ENCODE results near the gene DGCR8. TPM values are rescaled to one million over a fixed set of nuclear protein-coding genes. Genes with fewer than 3 reads are reported as not detected.

The DGCR8 gene
- total RNA-seq, 1 donor: 7.9 TPM

DNA sequence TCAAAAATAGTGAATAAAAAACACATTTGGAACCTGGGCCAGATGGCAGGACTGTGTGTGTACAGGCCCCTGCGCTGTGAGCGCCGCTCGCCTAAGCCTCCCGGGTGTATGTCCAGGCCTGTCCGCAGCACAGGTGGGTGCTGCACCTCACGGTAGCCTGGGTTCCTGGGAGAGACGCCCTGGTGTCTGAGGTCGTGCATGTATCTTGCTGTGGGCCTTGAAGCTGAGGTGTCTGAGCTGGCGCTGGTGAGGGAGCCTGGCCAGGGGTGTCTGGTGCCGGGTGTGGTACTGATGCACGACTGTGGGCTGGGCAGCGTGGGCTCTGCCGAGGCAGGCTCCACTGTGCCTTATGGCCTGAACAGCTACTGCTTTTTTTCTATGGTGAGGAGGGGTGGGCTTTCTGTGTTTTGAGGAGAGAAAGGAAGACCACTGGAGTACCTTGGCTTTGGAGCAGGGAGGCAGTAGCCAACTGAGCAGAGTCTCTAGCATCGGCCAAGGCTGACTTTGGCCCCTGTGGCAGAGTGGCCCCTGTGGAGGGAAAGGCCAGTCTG lies 47.4 kb downstream of the DGCR8 start:
- no peaks in the 10 kb centered on the region for H3K27me3 ChIP-seq (ENCODE audit: insufficient read depth, low read length)
- no peaks in the 10 kb centered on the region for H3K9me3 ChIP-seq (ENCODE audit: low read depth, low read length)
- no peak overlapping the region for H3K4me3 ChIP-seq (ENCODE audit: low read length)
- peaks cover 16% of the 10 kb centered on the region for H3K4me1 ChIP-seq (ENCODE audit: insufficient read depth, low read length)

DNA sequence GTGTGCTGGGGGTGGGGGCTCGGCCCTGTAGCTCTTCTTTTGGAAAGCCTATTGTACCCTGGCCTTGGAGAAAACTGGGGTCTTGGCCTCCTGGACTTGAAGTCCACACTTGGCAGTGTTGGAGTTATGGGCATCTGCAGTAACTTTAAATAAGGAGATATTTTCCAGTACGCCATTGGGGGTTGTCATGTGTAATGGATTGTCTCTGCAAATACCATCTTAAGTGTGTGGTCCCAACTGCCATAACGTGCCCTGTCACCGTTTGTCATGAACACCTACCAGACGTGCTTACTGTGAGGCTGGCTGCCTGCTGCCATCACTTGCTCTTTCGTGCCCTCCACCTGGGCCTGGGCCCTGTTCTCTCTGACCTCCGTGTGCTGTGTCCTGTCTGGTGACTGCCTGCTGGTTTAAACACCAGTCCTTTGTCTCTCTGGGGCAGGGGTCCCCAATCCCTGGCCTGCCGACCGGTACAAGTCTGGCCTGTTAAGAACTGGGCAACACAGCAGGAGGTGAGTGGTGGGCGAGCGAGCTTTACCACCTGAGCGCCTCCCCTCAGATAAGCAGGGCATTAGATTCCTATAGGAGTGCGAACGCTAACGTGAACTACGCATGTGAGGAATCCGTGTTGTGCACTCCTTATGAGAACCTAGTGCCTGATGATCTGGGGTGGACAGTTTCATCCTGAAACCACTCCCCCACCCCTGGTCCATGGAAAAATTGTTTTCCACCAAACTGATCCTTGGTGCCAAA lies 48.0 kb downstream of the DGCR8 start:
- Histone ChIP-seq H3K4me1 (ENCODE audit: insufficient read depth, low read length) (peaks cover 23% of the 10 kb centered on the region), H3K4me3 (ENCODE audit: low read length) (no peak overlapping the region), H3K27me3 (ENCODE audit: insufficient read depth, low read length) (no peaks in the 10 kb centered on the region), H3K9me3 (ENCODE audit: low read depth, low read length) (no peaks in the 10 kb centered on the region)

DNA sequence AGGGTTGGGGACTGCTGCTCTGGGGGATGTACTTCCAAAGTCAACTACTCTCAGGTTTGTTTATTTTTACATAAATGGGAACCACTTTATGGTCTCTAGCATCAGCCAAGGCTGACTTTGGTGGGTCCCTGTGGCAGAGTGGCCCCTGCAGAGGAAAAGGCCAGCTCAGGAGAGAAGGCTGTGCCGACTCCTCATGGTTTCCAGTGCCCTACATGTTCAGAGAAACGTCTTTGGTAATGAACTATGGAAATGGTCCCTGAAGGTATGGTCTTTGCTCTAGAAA lies 48.5 kb downstream of the DGCR8 start:
- H3K4me3 ChIP-seq (ENCODE audit: low read length): no peak overlapping the region
- peaks cover 26% of the 10 kb centered on the region for H3K4me1 ChIP-seq (ENCODE audit: insufficient read depth, low read length)
- H3K27me3 ChIP-seq (ENCODE audit: insufficient read depth, low read length): no peaks in the 10 kb centered on the region
- no peaks in the 10 kb centered on the region for H3K9me3 ChIP-seq (ENCODE audit: low read depth, low read length)

DNA sequence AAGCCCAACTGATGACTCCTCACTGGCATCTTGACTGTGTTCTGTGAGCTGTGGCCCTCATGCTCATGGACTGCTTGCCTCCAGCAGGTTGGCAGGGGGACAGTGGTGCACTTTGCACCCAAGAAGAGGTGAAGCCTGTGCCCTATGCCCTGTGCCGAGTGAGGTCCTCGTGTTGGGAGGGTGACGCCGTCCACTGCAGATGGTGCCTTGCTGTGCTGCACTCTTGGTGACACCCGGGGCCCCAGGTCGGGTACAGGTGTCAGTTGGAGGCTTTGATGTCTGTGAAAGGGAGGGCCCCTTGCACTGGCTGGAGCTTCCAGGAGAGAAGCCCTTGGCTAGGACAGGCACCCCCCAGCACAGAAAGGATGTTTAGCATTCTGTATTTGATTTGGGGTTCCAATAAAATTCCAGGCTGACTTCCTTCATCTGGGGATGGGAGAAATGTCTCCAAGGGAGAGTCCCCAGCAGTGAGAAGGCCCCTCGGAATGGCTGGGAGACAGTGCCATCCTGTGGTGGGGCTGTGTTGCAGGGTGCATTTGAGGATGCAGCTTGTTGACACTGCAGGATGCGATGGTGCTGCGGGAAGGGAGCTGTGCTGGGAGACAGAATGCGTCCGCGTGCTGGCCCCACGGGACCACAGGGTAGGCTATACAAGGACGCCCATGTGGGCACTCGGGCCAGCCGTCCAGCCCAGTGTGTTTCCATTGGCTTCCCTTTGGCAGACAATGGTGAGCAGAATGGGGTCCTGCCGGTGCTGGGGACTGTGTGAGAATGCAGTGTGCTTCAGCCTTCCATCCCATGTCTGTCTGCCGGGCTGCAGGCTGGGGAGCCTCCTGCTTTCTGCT lies 49.1 kb downstream of the DGCR8 start:
- Histone ChIP-seq H3K27me3 (ENCODE audit: insufficient read depth, low read length) (no peaks in the 10 kb centered on the region), H3K4me3 (ENCODE audit: low read length) (no peak overlapping the region), H3K4me1 (ENCODE audit: insufficient read depth, low read length) (peaks cover 20% of the 10 kb centered on the region), H3K9me3 (ENCODE audit: low read depth, low read length) (no peaks in the 10 kb centered on the region)

DNA sequence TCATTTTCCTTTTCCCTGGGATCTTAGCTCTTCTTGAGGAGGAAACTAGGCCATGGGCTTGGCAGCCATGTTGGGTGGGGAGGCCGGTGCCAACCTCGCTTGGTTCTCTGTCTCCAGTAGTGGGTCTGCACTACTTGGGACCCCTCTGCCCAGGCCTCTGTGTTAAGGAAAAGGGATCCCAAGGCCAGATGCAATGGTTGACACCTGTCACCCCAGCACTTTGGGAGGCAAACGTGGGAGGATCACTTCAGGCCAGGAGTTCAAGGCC lies 49.6 kb downstream of the DGCR8 start:
- no peaks in the 10 kb centered on the region for H3K9me3 ChIP-seq (ENCODE audit: low read depth, low read length)
- H3K4me3 ChIP-seq (ENCODE audit: low read length): no peak overlapping the region
- peaks cover 23% of the 10 kb centered on the region for H3K4me1 ChIP-seq (ENCODE audit: insufficient read depth, low read length)
- no peaks in the 10 kb centered on the region for H3K27me3 ChIP-seq (ENCODE audit: insufficient read depth, low read length)

DNA sequence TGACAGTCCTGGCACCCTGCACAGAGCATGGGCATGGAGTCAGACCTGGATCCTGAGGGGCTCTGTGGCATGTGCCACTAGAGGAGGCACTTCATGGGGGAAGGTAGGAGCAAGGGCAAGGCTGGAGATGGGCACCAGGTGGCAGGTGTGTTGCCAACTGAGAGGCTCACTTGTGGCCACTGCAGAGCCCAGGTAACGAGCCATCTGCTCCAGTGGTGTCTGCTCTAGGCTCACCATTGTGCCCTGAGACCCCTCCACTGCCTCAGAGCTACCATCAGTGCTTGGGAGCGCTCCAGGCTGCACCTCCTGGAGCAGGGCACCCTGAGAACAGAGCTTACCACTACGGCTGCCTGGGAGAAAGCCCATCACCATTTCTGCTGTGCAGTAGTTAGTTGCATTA lies 50.3 kb downstream of the DGCR8 start:
- Histone ChIP-seq H3K27me3 (ENCODE audit: insufficient read depth, low read length) (no peaks in the 10 kb centered on the region), H3K9me3 (ENCODE audit: low read depth, low read length) (no peaks in the 10 kb centered on the region), H3K4me3 (ENCODE audit: low read length) (no peak overlapping the region), H3K4me1 (ENCODE audit: insufficient read depth, low read length) (peaks cover 23% of the 10 kb centered on the region)

DNA sequence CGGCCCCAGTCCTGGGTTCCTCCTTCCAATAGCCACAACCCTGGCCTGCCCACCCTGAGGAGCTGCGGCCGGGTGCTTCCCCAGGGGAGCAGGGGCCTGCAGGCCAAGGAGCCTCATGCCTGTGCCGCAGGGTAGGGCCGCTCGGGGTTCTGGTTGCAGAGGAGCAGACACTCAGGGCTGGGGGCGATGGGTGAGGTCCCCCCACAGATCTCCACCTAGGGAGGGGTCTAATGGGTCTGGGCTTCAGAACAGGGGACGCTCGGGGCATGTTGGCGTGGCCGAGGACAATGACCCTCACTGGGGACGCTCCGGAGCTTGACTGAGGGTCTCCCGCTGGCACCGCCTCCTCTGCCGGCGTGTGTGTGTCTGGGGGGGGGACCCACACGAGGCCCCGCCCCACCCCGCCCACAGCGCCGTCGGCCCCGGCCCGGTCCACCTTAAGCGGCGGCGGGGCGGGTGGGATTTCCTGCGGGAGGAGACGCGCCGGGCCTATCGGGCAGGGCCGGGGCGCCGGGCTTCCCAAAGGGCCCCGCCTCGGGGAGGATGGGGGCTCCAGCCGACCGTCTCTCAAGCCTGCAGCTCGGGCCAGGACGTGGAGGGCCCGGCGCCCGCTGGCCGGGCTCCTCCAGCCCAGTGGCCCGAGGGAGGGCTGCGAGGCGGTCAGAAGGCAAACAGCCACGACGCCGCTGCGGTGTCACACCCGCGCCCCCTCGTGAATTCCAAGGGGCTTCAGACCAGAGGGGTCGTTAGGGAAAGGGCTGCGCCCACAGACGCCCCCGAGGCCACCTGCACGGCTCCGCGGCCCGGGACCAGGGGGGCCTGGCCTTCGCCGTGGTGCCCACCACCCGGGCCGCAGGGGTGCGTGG lies 50.9 kb downstream of the DGCR8 start:
- no peaks in the 10 kb centered on the region for H3K9me3 ChIP-seq (ENCODE audit: low read depth, low read length)
- H3K4me3 ChIP-seq (ENCODE audit: low read length): peak overlapping the region; percentile 76
- peaks cover 23% of the 10 kb centered on the region for H3K4me1 ChIP-seq (ENCODE audit: insufficient read depth, low read length)
- no peaks in the 10 kb centered on the region for H3K27me3 ChIP-seq (ENCODE audit: insufficient read depth, low read length)

DNA sequence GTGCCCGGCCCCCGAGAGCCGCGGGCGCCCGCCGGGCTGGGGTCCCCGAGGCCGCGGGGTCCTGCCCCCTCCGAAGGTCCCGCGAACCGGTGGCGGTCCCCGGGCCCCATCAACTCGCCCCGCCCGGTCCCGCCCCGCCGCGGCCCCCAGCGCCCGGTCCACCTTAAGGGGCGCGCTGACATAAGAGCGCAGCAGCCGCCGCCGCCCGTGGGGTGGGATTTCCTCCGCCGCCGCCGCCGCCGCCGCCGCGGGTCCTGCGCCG lies 51.5 kb downstream of the DGCR8 start, which contains the start of gene ZDHHC8:
ZDHHC8 (plus strand) TSS at position 208 of the 262 bp plus-strand sequence. CDS start 144 bp downstream, outside the sequence.
- Histone ChIP-seq H3K4me1 (ENCODE audit: insufficient read depth, low read length) (peaks cover 23% of the 10 kb centered on the region), H3K9me3 (ENCODE audit: low read depth, low read length) (no peaks in the 10 kb centered on the region), H3K27me3 (ENCODE audit: insufficient read depth, low read length) (no peaks in the 10 kb centered on the region), H3K4me3 (ENCODE audit: low read length) (peak within 1 kb of the TSS; percentile 76)

DNA sequence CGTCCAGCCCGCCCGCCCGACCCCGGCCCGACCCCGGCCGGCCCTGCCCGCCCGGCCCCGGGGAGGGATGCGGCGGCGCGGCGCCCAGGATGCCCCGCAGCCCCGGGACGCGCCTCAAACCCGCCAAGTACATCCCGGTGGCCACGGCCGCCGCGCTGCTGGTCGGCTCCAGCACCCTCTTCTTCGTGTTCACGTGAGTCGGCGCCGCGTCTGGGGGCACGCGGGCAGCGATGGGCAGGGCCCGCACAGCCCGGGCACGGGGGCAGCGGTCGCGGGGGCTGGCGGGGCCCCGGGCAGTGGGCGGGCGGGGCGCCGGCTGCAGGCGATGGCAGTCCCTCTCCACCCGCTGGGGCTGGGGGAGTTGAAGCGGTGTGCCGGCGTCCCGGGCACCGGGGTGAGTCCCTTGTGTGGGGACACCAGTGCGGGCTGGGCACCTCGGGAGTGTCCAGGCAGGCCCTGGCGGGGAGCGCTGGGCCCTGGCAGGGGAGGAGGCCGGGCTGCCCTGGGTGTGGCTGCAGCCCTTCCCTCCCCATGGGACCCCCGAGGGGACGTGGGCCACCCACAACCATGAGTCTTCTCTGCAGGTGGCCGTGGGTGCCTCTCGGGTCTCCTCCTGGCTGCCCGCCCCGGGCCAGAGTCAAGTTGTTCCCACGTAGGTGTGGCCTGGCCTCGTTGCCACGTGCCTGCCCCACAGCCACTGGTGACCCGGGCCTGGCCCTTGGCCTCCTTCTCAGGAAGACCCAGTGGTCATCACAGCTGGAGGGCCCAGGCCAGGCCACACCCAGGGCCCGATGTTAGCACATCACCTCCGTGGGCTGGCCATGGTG lies 52.0 kb downstream of the DGCR8 start:
- Histone ChIP-seq H3K4me3 (ENCODE audit: low read length) (peak overlapping the region; percentile 46), H3K4me1 (ENCODE audit: insufficient read depth, low read length) (peaks cover 23% of the 10 kb centered on the region), H3K27me3 (ENCODE audit: insufficient read depth, low read length) (no peaks in the 10 kb centered on the region), H3K9me3 (ENCODE audit: low read depth, low read length) (no peaks in the 10 kb centered on the region)

DNA sequence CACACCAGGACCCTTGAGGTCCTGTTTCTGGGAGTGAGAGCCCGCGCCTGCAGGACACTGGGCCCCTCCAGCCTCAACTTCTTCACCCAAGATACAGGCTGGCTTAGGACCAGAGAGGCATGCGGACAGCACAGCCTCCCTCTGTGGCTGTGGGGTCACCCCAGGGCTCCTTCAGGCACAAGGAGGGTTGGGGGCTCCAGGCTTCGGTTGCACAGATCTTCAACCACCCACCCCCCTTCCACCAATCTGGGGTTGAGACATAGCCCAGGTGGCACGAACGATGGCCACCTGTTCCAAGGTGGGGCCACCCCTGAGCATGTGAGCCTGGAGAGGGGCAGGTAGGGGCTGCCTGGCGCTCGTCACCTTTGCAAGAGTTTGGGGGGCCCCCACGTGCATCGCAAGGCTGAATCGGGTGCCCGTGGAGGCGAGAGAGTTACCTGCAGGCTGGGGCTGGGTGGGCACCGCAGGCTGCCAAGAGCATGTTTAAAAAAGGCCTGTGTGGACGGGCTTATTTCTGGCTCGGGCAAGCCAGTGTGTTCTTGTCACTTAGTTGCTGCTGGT lies 52.7 kb downstream of the DGCR8 start:
- Histone ChIP-seq H3K4me1 (ENCODE audit: insufficient read depth, low read length) (peaks cover 23% of the 10 kb centered on the region), H3K4me3 (ENCODE audit: low read length) (peak overlapping the region; percentile 46), H3K27me3 (ENCODE audit: insufficient read depth, low read length) (no peaks in the 10 kb centered on the region), H3K9me3 (ENCODE audit: low read depth, low read length) (no peaks in the 10 kb centered on the region)

DNA sequence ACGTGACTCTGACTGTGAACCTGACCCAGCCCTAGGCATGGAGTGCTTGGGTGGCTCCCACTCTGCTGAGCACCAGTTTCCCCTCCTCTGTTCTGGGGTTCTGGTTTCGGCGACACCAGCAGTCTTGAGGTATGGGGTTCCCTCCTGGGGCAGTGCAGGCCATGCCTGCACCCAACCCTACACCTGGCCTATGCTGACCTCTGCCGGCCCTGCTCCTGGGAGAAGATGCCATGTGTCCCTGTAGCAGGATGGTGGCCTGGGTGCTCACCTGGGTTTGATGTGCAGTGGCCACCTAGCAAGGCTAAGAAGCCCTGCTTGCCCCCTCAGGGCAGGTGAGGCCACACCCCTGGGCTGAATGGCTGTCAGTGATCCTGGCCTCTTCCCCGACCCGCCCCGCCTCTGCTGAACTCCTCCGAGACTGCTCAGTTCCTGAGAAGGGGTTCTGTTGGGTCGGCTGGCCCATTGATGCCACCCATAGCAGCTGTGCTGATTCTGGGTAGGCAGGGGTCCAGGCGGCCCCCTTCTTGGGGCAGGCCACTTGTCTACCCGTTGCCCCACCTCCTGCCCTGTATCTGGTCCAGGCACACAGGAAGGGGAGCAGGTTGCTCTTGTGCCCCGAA lies 54.0 kb downstream of the DGCR8 start:
- no peak overlapping the region for H3K4me3 ChIP-seq (ENCODE audit: low read length)
- no peaks in the 10 kb centered on the region for H3K9me3 ChIP-seq (ENCODE audit: low read depth, low read length)
- no peaks in the 10 kb centered on the region for H3K27me3 ChIP-seq (ENCODE audit: insufficient read depth, low read length)
- peaks cover 23% of the 10 kb centered on the region for H3K4me1 ChIP-seq (ENCODE audit: insufficient read depth, low read length)

DNA sequence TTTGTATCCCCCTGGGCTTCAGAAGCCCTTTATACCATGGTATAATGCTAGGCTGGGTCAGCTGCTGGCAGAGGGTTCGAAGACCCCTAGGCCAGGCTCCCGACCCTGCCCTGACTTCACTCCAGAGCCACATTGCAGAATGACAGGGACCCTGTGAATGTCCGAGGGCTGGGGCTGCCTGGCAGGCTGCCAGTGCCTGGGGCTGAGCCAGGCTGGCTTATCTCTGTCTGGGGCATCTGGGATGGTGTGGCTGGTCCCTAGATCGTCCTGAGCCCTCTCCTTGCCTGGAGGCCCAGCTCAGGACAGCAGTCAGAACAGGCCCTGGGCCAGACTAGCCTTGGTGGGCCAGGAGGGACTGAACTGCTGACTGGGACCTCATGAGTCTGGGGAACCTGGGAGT lies 55.2 kb downstream of the DGCR8 start:
- Histone ChIP-seq H3K9me3 (ENCODE audit: low read depth, low read length) (no peaks in the 10 kb centered on the region), H3K27me3 (ENCODE audit: insufficient read depth, low read length) (no peaks in the 10 kb centered on the region), H3K4me3 (ENCODE audit: low read length) (no peak overlapping the region), H3K4me1 (ENCODE audit: insufficient read depth, low read length) (peaks cover 23% of the 10 kb centered on the region)

DNA sequence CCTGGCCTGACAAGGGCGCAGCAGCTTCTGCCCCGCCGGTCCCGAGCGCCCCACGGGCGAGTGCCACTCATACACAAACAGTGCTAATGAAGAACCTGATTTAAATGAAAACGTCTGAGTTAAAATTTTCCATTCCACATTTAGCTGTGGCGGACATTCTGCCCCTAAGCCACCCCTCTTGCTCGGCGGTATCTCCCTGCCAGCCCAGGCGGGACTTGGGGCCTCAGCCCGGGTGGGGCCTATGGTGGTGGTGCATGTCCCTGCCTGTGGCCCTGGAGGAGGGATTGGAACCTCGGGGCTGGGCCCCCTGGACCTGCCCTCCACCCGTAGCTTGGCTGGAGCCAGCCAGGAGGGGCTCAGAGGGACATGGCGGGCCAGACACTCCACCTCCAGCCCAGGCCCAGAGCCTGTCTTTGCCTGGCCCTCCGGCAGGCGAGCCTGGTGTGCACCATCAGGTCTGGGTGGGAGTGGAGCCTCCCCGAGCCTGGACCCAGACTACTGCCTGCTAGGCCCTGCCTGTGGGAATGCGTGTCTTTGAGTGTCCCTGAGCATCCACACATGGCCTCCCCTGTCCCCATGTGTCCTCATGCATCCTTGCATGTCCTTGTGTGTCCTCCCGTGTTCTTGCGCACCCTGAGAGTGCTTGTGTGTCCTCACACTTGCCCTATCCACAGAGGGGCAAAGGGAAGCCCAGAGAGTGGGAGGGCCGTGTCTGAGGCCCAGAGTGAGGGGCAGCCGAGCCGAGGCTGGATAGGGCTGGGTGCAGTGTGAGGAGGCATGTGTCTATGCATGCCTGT lies 56.0 kb downstream of the DGCR8 start:
- no peaks in the 10 kb centered on the region for H3K9me3 ChIP-seq (ENCODE audit: low read depth, low read length)
- H3K4me3 ChIP-seq (ENCODE audit: low read length): no peak overlapping the region
- peaks cover 16% of the 10 kb centered on the region for H3K4me1 ChIP-seq (ENCODE audit: insufficient read depth, low read length)
- no peaks in the 10 kb centered on the region for H3K27me3 ChIP-seq (ENCODE audit: insufficient read depth, low read length)
